B cell (primary cell): ENCODE results near the gene KIF16B. TPM values are rescaled to one million over a fixed set of nuclear protein-coding genes. Genes with fewer than 3 reads are reported as not detected.

ENCODE experiments used
- ATAC-seq: fragments of 200-7000 bp; cut with Tn5 transposase; one replicate; pipeline ENCODE4 v1.10.0; 2021; ENCODE audit warnings: low read depth, mild to moderate bottlenecking, moderate number of reproducible peaks, moderate library complexity
- CTCF ChIA-PET: fragments of 350-600 bp; sonication (Branson Sonifier 250); formaldehyde crosslinking; loops from one replicate; lab custom pipeline; 2021; ENCODE audit warnings: antibody characterized with exemption, inconsistent platforms; lab: Charles Lee
- POLR2A ChIA-PET: fragments of 350-600 bp; sonication (Branson Sonifier 250); formaldehyde crosslinking; loops from one replicate; lab custom pipeline; 2021; ENCODE audit warnings: antibody characterized with exemption; lab: Charles Lee
- DNase-seq: peaks from one replicate; pipeline ENCODE4 v3.0.0; 2013
- H2AFZ ChIP-seq: 2 replicates; pipeline ENCODE4 v1.6.1; 2012; ENCODE audit warnings: mild to moderate bottlenecking, low read depth, low read length; ENCODE audit not compliant: insufficient read depth, poor library complexity, severe bottlenecking
- H3K27ac ChIP-seq, 2 donors: 1 replicate in 1 of 2; 2 replicates in 1 of 2; pipeline ENCODE4 v1.5.1; 2012 to 2013; ENCODE audit warnings: low read length in 2 of 2, mild to moderate bottlenecking in 2 of 2, moderate library complexity in 1 of 2
- H3K27me3 ChIP-seq, 4 experiments: fragments of 200-600 bp in 1 of 4; sonication (generic) in 1 of 4; replicated peaks in 1 of 4; 1 replicate in 2 of 4; 2 replicates in 2 of 4; pipeline versions ENCODE4 v1.6.1 to v1.7.0; 2013 to 2016; ENCODE audit warnings: low read length in 3 of 4, mild to moderate bottlenecking in 2 of 4, mixed read lengths in 1 of 4, moderate library complexity in 1 of 4; ENCODE audit not compliant: insufficient read depth in 4 of 4, control insufficient read depth in 3 of 4; ENCODE audit errors: control extremely low read depth in 1 of 4
- H3K36me3 ChIP-seq, 2 experiments: replicated peaks in 1 of 2; 1 replicate in 1 of 2; 2 replicates in 1 of 2; pipeline versions ENCODE4 v1.6.1 to v1.7.1; 2013; ENCODE audit warnings: low read length in 1 of 2; ENCODE audit not compliant: insufficient read depth in 2 of 2, control insufficient read depth in 1 of 2; ENCODE audit errors: control extremely low read depth in 1 of 2, extremely low read depth in 1 of 2
- H3K4me1 ChIP-seq, 2 donors: fragments of 200-600 bp in 1 of 2; sonication (generic) in 1 of 2; 1 replicate in 1 of 2; 2 replicates in 1 of 2; pipeline versions ENCODE4 v1.5.1 to v1.6.1; 2013 to 2017; ENCODE audit warnings: low read length in 2 of 2; ENCODE audit not compliant: control insufficient read depth in 2 of 2, insufficient read depth in 2 of 2
- H3K4me2 ChIP-seq: replicated peaks from 2 replicates; pipeline ENCODE3; 2012; ENCODE audit warnings: mild to moderate bottlenecking, low read depth, low read length; ENCODE audit not compliant: poor library complexity, severe bottlenecking
- H3K4me3 ChIP-seq, 5 experiments: fragments of 200-600 bp in 1 of 5; sonication (generic) in 1 of 5; 1 replicate in 3 of 5; 2 replicates in 2 of 5; pipeline versions ENCODE4 v1.5.1 to v1.7.0; 2011 to 2016; ENCODE audit warnings: low read length in 4 of 5, mild to moderate bottlenecking in 4 of 5, low read depth in 2 of 5, control low read depth in 1 of 5, moderate library complexity in 1 of 5; ENCODE audit not compliant: insufficient read depth in 1 of 5; ENCODE audit errors: control extremely low read depth in 1 of 5, extremely low read depth in 1 of 5
- H3K79me2 ChIP-seq: fragments of 200-600 bp; sonication (generic); one replicate; pipeline ENCODE4 v1.6.0; 2016; ENCODE audit warnings: low read length; ENCODE audit not compliant: control insufficient read depth, insufficient read depth
- H3K9ac ChIP-seq: fragments of 200-600 bp; sonication (generic); 2 replicates; pipeline ENCODE4 v1.6.1; 2017; ENCODE audit warnings: mild to moderate bottlenecking, low read length, moderate library complexity
- H3K9me3 ChIP-seq, 3 donors: one replicate each; pipeline versions ENCODE4 v1.6.1 to v1.7.1; 2013; ENCODE audit warnings: low read length in 2 of 3; ENCODE audit not compliant: control insufficient read depth in 2 of 3, insufficient read depth in 1 of 3; ENCODE audit errors: control extremely low read depth in 1 of 3
- H4K20me1 ChIP-seq: 2 replicates; pipeline ENCODE4 v1.6.0; 2012; ENCODE audit warnings: mild to moderate bottlenecking, low read length; ENCODE audit not compliant: insufficient read depth, control insufficient read depth, poor library complexity, severe bottlenecking
- H3K27ac Mint-ChIP-seq: one replicate; pipeline ENCODE4 v1.8.0; 2021; ENCODE audit warnings: mixed read lengths
- H3K27me3 Mint-ChIP-seq: one replicate; pipeline ENCODE4 v1.8.0; 2021; ENCODE audit warnings: mixed read lengths
- H3K4me1 Mint-ChIP-seq: one replicate; pipeline ENCODE4 v1.8.0; 2021; ENCODE audit warnings: mixed read lengths
- H3K4me3 Mint-ChIP-seq: one replicate; pipeline ENCODE4 v1.8.0; 2021; ENCODE audit warnings: mixed read lengths
- H3K9me3 Mint-ChIP-seq: one replicate; pipeline ENCODE4 v1.8.0; 2022; ENCODE audit warnings: mixed read lengths; ENCODE audit not compliant: insufficient read depth
- CTCF ChIP-seq: fragments of 200-600 bp; IDR thresholded peaks from one replicate; pipeline ENCODE4 v1.8.0; 2022; ENCODE audit warnings: antibody characterized with exemption, mild to moderate bottlenecking
- EZH2 ChIP-seq: IDR thresholded peaks from 2 replicates; pipeline ENCODE4 v1.6.1; 2012; ENCODE audit warnings: borderline replicate concordance, low read depth, mild to moderate bottlenecking, moderate library complexity, low read length; ENCODE audit not compliant: insufficient read depth, poor library complexity, severe bottlenecking
- WGBS: methylation state at CpG from one replicate; pipeline ENCODE4 v1.1.5; 2013; ENCODE audit warnings: missing lambda C conversion rate; ENCODE audit not compliant: insufficient coverage; 5-methylcytosine and 5-hydroxymethylcytosine counted together
- intact Hi-C: fragments of 100-400 bp; cut with micrococcal nuclease; formaldehyde crosslinking; loops from one replicate; pipeline ENCODE4 v1.10.0; 2022
- polyA plus RNA-seq: library from polyadenylated mRNA; depleted of rRNA; stranded (reverse); fragments of >200 nt; gene quantifications from 2 replicates; pipeline ENCODE4 v1.2.3, GENCODE V29; 2012
- total RNA-seq, 2 donors: library from RNA; stranded (reverse); fragments of 120-200 nt in 1 of 2; gene quantifications; 1 replicate in 1 of 2; 2 replicates in 1 of 2; pipeline versions ENCODE4 v1.2.3 to v1.2.4, GENCODE V29; 2013 to 2022

Gene KIF16B
- total and polyA plus RNA-seq, 2 donors (not counting 1 experiment from before 2014, with no cell fraction given), result 4.5 to 13.0 TPM

GRCh38 chr20:16408981-16409380, 164.3 kb downstream of the KIF16B start:
- ChIA-PET CTCF (no interaction called here), POLR2A (no interaction called here)
- H3K4me2 ChIP-seq, result no peak overlapping the region
- H2AFZ ChIP-seq, result no peak overlapping the region
- no peak for ATAC-seq
- DNase-seq, result no peak
- H3K4me3 Mint-ChIP-seq, result no peak overlapping the region
- no peak overlapping the region for H3K9ac ChIP-seq
- H3K27me3 ChIP-seq, result no peaks in the 10 kb centered on the region
- H3K27ac ChIP-seq, result no peak overlapping the region
- no peaks in the 10 kb centered on the region for H4K20me1 ChIP-seq
- peaks cover 3% of the 10 kb centered on the region for H3K9me3 Mint-ChIP-seq
- H3K4me1 Mint-ChIP-seq, result no peaks in the 10 kb centered on the region
- no CpG with 5 or more reads among the region's 1 CpG for WGBS
- peaks cover 0 to 6% of the 10 kb centered on the region in 2 experiments for H3K36me3 ChIP-seq
- TF ChIP-seq EZH2 (no peak), CTCF (no peak)
- intact Hi-C loops, result no loop called here
- H3K27me3 Mint-ChIP-seq, result no peaks in the 10 kb centered on the region
- peaks cover 0 to 12% (median 1%) of the 10 kb centered on the region in 3 donors for H3K9me3 ChIP-seq
- H3K79me2 ChIP-seq, result no peaks in the 10 kb centered on the region
- H3K4me3 ChIP-seq, result no peak overlapping the region
- H3K27ac Mint-ChIP-seq, result no peak overlapping the region
- H3K4me1 ChIP-seq, result no peaks in the 10 kb centered on the region

GRCh38 chr20:16407251-16408067, 165.8 kb downstream of the KIF16B start:
- no peak overlapping the region for H3K9ac ChIP-seq
- TF ChIP-seq EZH2, result no peak
- no peak for TF ChIP-seq CTCF
- H3K36me3 ChIP-seq, result peaks cover 0 to 6% of the 10 kb centered on the region in 2 experiments
- no peaks in the 10 kb centered on the region for H3K27me3 Mint-ChIP-seq
- ChIA-PET POLR2A (no interaction called here), CTCF (no interaction called here)
- DNase-seq (no peak), ATAC-seq (no peak)
- H3K4me2 ChIP-seq, result no peak overlapping the region
- H4K20me1 ChIP-seq, result no peaks in the 10 kb centered on the region
- no peak overlapping the region for H3K27ac Mint-ChIP-seq
- no peak overlapping the region for H3K27ac ChIP-seq
- peaks cover 4% of the 10 kb centered on the region for H3K4me1 Mint-ChIP-seq
- H3K79me2 ChIP-seq, result no peaks in the 10 kb centered on the region
- H2AFZ ChIP-seq, result no peak overlapping the region
- peaks cover 3% of the 10 kb centered on the region for H3K9me3 Mint-ChIP-seq
- H3K4me3 ChIP-seq, result no peak overlapping the region
- intact Hi-C loops, result no loop called here
- peaks cover 0 to under 1% of the 10 kb centered on the region in 2 donors for H3K4me1 ChIP-seq
- no peaks in the 10 kb centered on the region for H3K27me3 ChIP-seq
- no peak overlapping the region for H3K4me3 Mint-ChIP-seq
- WGBS, result 97% methylated on average over 5 of the region's 5 CpGs
- peaks cover 0 to 12% (median 1%) of the 10 kb centered on the region in 3 donors for H3K9me3 ChIP-seq
